K562 (cell line): ENCODE data around the gene WDR45B. TPM values are rescaled to one million over a fixed set of nuclear protein-coding genes. Genes with fewer than 3 reads are reported as not detected.

ENCODE experiments used
- ATAC-seq: fragments of 200-7000 bp; cut with Tn5 transposase; 3 replicates; pipeline ENCODE4 v1.9.1; 2020; ENCODE audit warnings: moderate library complexity
- BruUV-seq: library from RNA; stranded (reverse); fragments of 400-500 nt; replicated peaks from 2 replicates; lab custom pipeline; 2021; lab: Mats Ljungman, UMichigan
- CTCF ChIA-PET: fragments of 300-600 bp; formaldehyde crosslinking; extraction: SDS; loops from one replicate; lab custom pipeline; 2021; ENCODE audit warnings: low intra/inter-chr PET ratio; lab: Yijun Ruan, JAX
- POLR2A ChIA-PET: fragments of 300-600, 350-650 bp; sonication (Branson Sonifier 250); formaldehyde crosslinking; extraction: SDS; loops from one replicate; lab custom pipeline; 2021; ENCODE audit warnings: antibody characterized with exemption, inconsistent platforms; lab: Yijun Ruan, JAX
- DNase-seq, 4 experiments: peaks; one replicate each; pipeline versions ENCODE4 v3.0.0 to v3.0.0-alpha.2; 2011 to 2018; ENCODE audit warnings: low spot score in 3 of 4, mixed read lengths in 3 of 4; ENCODE audit errors: extremely low read depth in 1 of 4
- FAIRE-seq: peaks from 2 replicates; lab custom pipeline; 2011; peaks lifted over from hg19 to GRCh38; lab: Jason Lieb, UNC
- H2AFZ ChIP-seq: 2 replicates; pipeline ENCODE4 v1.6.0; 2011; ENCODE audit warnings: low read depth, low read length, control low read depth, inconsistent platforms
- H3K27ac ChIP-seq: fragments of 200-600 bp; 3 replicates; pipeline ENCODE4 v1.8.0; 2011; ENCODE audit warnings: low read depth, mild to moderate bottlenecking, control low read depth, inconsistent platforms, low read length, moderate library complexity, mixed read lengths; ENCODE audit errors: extremely low read depth
- H3K27me3 ChIP-seq, 2 experiments: fragments of 300-600 bp in 1 of 2; 2 replicates in 1 of 2; 3 replicates in 1 of 2; pipeline versions ENCODE4 v1.6.0 to v1.8.0; 2011; ENCODE audit warnings: inconsistent platforms in 2 of 2, low read length in 2 of 2, mild to moderate bottlenecking in 1 of 2, mixed read lengths in 1 of 2, moderate library complexity in 1 of 2; ENCODE audit not compliant: control insufficient read depth in 2 of 2, insufficient read depth in 2 of 2
- H3K36me3 ChIP-seq: fragments of 300-600 bp; 3 replicates; pipeline ENCODE4 v1.8.0; 2011; ENCODE audit warnings: mild to moderate bottlenecking, low read length, inconsistent platforms; ENCODE audit not compliant: control insufficient read depth, insufficient read depth
- H3K4me1 ChIP-seq, 2 experiments: fragments of 200-600 bp in 1 of 2; replicated peaks in 1 of 2; 2 replicates in 1 of 2; 3 replicates in 1 of 2; pipeline versions ENCODE4 v1.5.1 to v1.8.0; 2011; ENCODE audit warnings: inconsistent platforms in 2 of 2, low read length in 2 of 2, mild to moderate bottlenecking in 1 of 2, mixed read lengths in 1 of 2, moderate library complexity in 1 of 2; ENCODE audit not compliant: control insufficient read depth in 2 of 2, insufficient read depth in 2 of 2
- H3K4me2 ChIP-seq: 2 replicates; pipeline ENCODE4 v1.6.1; 2011; ENCODE audit warnings: low read length, control low read depth, inconsistent platforms, mixed read lengths; ENCODE audit not compliant: insufficient read depth
- H3K4me3 ChIP-seq: fragments of 200-600 bp; sonication (generic), shearing (Covaris generic); 2 replicates; pipeline ENCODE4 v1.5.1; 2016; ENCODE audit warnings: control low read depth, inconsistent platforms
- H3K79me2 ChIP-seq: fragments of 200-600 bp; 3 replicates; pipeline ENCODE4 v1.8.0; 2011; ENCODE audit warnings: low read length, inconsistent platforms; ENCODE audit not compliant: control insufficient read depth, insufficient read depth
- H3K9ac ChIP-seq, 2 experiments: 2 replicates each; pipeline versions ENCODE4 v1.6.0 to v1.6.1; 2011; ENCODE audit warnings: low read depth in 2 of 2, low read length in 2 of 2, control low read depth in 1 of 2, inconsistent platforms in 1 of 2, mild to moderate bottlenecking in 1 of 2, mixed read lengths in 1 of 2; ENCODE audit not compliant: insufficient read depth in 1 of 2
- H3K9me1 ChIP-seq: one replicate; pipeline ENCODE4 v1.6.0; 2011; ENCODE audit warnings: inconsistent platforms, mild to moderate bottlenecking, low read length, moderate library complexity; ENCODE audit not compliant: control insufficient read depth, insufficient read depth
- H3K9me3 ChIP-seq: replicated peaks from 2 replicates; pipeline ENCODE4 v1.5.1; 2011; ENCODE audit warnings: low read depth, low read length, inconsistent platforms; ENCODE audit not compliant: control insufficient read depth, insufficient read depth
- H4K20me1 ChIP-seq: replicated peaks from 2 replicates; pipeline ENCODE4 v1.6.1; 2011; ENCODE audit warnings: low read length, inconsistent platforms, mixed read lengths; ENCODE audit not compliant: control insufficient read depth, insufficient read depth
- DACH1 ChIP-seq: fragments of 450-650 bp; IDR thresholded peaks from 2 replicates; pipeline ENCODE4 v1.6.1; 2018; ENCODE audit not compliant: partially characterized antibody
- KLF13 ChIP-seq: fragments of 450-650 bp; IDR thresholded peaks from 2 replicates; pipeline ENCODE4 v1.6.1; 2016; ENCODE audit warnings: missing genetic modification characterization, low read depth, mild to moderate bottlenecking, missing compliant biosample characterization, moderate library complexity, borderline replicate concordance
- MAFG ChIP-seq: fragments of 450-650 bp; conservative IDR thresholded peaks from 2 replicates; pipeline ENCODE4 v1.6.1; 2016; ENCODE audit warnings: missing genetic modification characterization, missing compliant biosample characterization
- PTTG1 ChIP-seq: fragments of 450-650 bp; IDR thresholded peaks from 2 replicates; pipeline ENCODE4 v1.6.1; 2016; ENCODE audit warnings: low read depth, mild to moderate bottlenecking, missing genetic modification characterization, missing compliant biosample characterization
- WGBS: fragments of 100-300 bp; shearing (Covaris generic); methylation state at CpG from one replicate; pipeline ENCODE4 v1.1.6; 2016; ENCODE audit warnings: low coverage, mixed read lengths; ENCODE audit not compliant: insufficient coverage; ENCODE audit errors: missing lambda C conversion rate; 5-methylcytosine and 5-hydroxymethylcytosine counted together
- in situ Hi-C: fragments of 300-500 bp; cut with MboI; formaldehyde crosslinking; loops from 4 replicates; pipeline ENCODE4 v1.15.0; 2018; ENCODE audit warnings: inconsistent platforms, mixed read lengths
- intact Hi-C: fragments of 100-400 bp; cut with micrococcal nuclease; formaldehyde crosslinking; loops from 2 replicates; pipeline ENCODE4 v1.14.2; 2022
- polyA plus RNA-seq, 8 experiments: library from polyadenylated mRNA; depleted of rRNA in 4 of 8; stranded (reverse) in 5 of 8; unstranded in 3 of 8; fragments of >200 nt; fragmentation: Nextera tagmentation in 2 of 8; fragmentation: Illumina TruSeq in 1 of 8; extraction: Ambion mirVana in 2 of 8; extraction: Trizol in 1 of 8; gene quantifications; 2 replicates each; pipeline versions ENCODE4 v1.2.1 to v1.2.3, GENCODE V29; 2011 to 2014; ENCODE audit warnings: inconsistent platforms in 1 of 8, missing spikeins in 1 of 8
- total RNA-seq, 7 experiments: library from RNA; depleted of rRNA in 6 of 7; stranded (reverse); fragments of >200 nt in 6 of 7; fragmentation: Illumina TruSeq in 2 of 7; extraction: Trizol in 2 of 7; gene quantifications; 2 replicates each; pipeline versions ENCODE4 v1.2.1 to v1.2.3, GENCODE V29; 2011 to 2021; ENCODE audit warnings: low replicate concordance in 1 of 7
- TF ChIP-seq, protein P1 (sequence below): IDR thresholded peaks from 2 replicates; pipeline ENCODE4 v1.6.1; 2016; ENCODE audit warnings: missing genetic modification characterization, missing compliant biosample characterization

The WDR45B gene
- total and polyA plus RNA-seq, 9 of the 15 experiments (the other 6 are each of a cell fraction or from before 2014, with no cell fraction given) = 0.72 to 74.4 (median 35.9) TPM

GRCh38 chr17:82687871-82688270 lies 39.6 kb upstream of the WDR45B start:
- no peak for ATAC-seq
- Histone ChIP-seq H3K36me3 (no peaks in the 10 kb centered on the region), H3K9me1 (no peaks in the 10 kb centered on the region), H3K27me3 (peaks cover 4 to 27% of the 10 kb centered on the region in 2 experiments; a peak in 4 of 5 replicates), H4K20me1 (0 out of 2 replicates have a peak, but pooled peaks cover 2% of the 10 kb centered on the region), H2AFZ (no peak overlapping the region), H3K4me3 (no peak overlapping the region), H3K4me1 (peaks cover 0 to 14% of the 10 kb centered on the region in 2 experiments; a peak in 2 of 5 replicates), H3K9me3 (no peaks in the 10 kb centered on the region), H3K4me2 (no peak overlapping the region), H3K9ac (no peak overlapping the region), H3K27ac (no peak overlapping the region), H3K79me2 (no peaks in the 10 kb centered on the region)
- BruUV-seq = no TSS peak
- no peak for FAIRE-seq
- ChIA-PET POLR2A (interaction anchor here (0.6 to 0.8 kb wide), 3 partner anchors 8 to 48 kb away, joined by 3 to 5 read pairs (median 4); no protein-coding TSS in a partner anchor), CTCF (no interaction called here)
- no peak for DNase-seq
- TF ChIP-seq PTTG1 = no peak
- TF ChIP-seq, protein P1, sequence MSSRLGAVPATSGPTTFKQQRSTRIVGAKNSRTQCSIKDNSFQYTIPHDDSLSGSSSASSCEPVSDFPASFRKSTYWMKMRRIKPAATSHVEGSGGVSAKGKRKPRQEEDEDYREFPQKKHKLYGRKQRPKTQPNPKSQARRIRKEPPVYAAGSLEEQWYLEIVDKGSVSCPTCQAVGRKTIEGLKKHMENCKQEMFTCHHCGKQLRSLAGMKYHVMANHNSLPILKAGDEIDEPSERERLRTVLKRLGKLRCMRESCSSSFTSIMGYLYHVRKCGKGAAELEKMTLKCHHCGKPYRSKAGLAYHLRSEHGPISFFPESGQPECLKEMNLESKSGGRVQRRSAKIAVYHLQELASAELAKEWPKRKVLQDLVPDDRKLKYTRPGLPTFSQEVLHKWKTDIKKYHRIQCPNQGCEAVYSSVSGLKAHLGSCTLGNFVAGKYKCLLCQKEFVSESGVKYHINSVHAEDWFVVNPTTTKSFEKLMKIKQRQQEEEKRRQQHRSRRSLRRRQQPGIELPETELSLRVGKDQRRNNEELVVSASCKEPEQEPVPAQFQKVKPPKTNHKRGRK = no peak
- intact Hi-C loops (no loop called here), in situ Hi-C loops (no loop called here)
- 23% methylated on average over 9 of the region's 9 CpGs for WGBS

DNA sequence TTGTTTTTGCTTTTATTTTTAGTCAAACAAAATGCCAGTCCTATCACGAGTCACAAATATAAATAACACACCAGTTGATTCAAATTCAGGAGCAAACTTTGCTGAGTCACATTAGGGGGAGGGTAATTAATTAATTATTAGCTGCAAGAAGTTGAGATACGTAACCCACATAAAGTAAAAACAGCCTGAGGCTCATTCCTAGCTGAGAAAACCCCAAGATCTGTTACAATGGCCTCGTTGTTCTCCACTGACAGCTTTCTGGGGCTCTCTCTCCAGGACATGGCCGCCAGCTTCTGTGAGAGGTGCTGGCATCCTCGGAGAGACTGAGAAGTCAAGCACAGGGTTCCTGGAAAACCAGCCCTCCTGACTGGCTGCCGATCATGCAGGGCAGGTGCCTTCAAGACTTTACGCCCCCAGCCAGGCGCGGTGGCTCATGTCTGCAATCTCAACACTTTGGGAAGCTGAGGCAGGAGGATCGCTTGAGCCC lies 39.2 kb upstream of the WDR45B start:
- POLR2A ChIA-PET = no interaction called here
- intact Hi-C loops = no loop called here

More for the DNA sequence above, 39.2 kb upstream of the WDR45B start:
- DNase-seq = no peak
- peak; percentile 30 for TF ChIP-seq DACH1
- TF ChIP-seq KLF13 (tag) = no peak
- peak; percentile 18; the same call in 1 of the 2 replicates for TF ChIP-seq MAFG
- TF ChIP-seq, all 486 proteins: peak for 2
- CTCF ChIA-PET = no interaction called here
- ATAC-seq = no peak
- no peak overlapping the region for H3K4me3 ChIP-seq
- no peaks in the 10 kb centered on the region for H3K36me3 ChIP-seq
- H3K9ac ChIP-seq = no peak overlapping the region
- H3K79me2 ChIP-seq = no peaks in the 10 kb centered on the region
- FAIRE-seq = no peak
- no peaks in the 10 kb centered on the region for H3K9me3 ChIP-seq
- H3K27ac ChIP-seq = no peak overlapping the region
- in situ Hi-C loops = no loop called here
- H4K20me1 ChIP-seq = 0 out of 2 replicates have a peak, but pooled peaks cover 2% of the 10 kb centered on the region
- H3K4me1 ChIP-seq = peaks cover 0 to 13% of the 10 kb centered on the region in 2 experiments; a peak in 2 of 5 replicates
- 39% methylated on average over 10 of the region's 10 CpGs for WGBS
- H3K27me3 ChIP-seq = peaks cover 4 to 27% of the 10 kb centered on the region in 2 experiments; a peak in 4 of 5 replicates
- no peaks in the 10 kb centered on the region for H3K9me1 ChIP-seq
- H3K4me2 ChIP-seq = no peak overlapping the region
- no peak overlapping the region for H2AFZ ChIP-seq
- BruUV-seq = no TSS peak
